Muscle of leg (tissue), 11 donors: Measurements from ENCODE around the gene USP48. TPM values are rescaled to one million over a fixed set of nuclear protein-coding genes. Genes with fewer than 3 reads are reported as not detected.

Source experiments
- DNase-seq: peaks from one replicate; pipeline ENCODE4 v3.0.0; 2013
- H3K27ac ChIP-seq: one replicate; pipeline ENCODE4 v1.5.1; 2013; ENCODE audit warnings: mild to moderate bottlenecking, low read length, control low read depth
- H3K27me3 ChIP-seq: one replicate; pipeline ENCODE4 v1.6.1; 2013; ENCODE audit warnings: low read length; ENCODE audit not compliant: control insufficient read depth, insufficient read depth
- H3K36me3 ChIP-seq: one replicate; pipeline ENCODE4 v1.6.1; 2013; ENCODE audit warnings: low read length; ENCODE audit not compliant: control insufficient read depth, insufficient read depth
- H3K4me1 ChIP-seq: one replicate; pipeline ENCODE4 v1.6.1; 2013; ENCODE audit warnings: low read length; ENCODE audit not compliant: control insufficient read depth, insufficient read depth
- H3K4me3 ChIP-seq: one replicate; pipeline ENCODE4 v1.5.1; 2013; ENCODE audit warnings: low read length, control low read depth
- H3K9me3 ChIP-seq: replicated peaks from 2 replicates; pipeline ENCODE4 v1.6.1; 2013; ENCODE audit warnings: low read depth, low read length; ENCODE audit not compliant: control insufficient read depth
- WGBS: methylation state at CpG from one replicate; pipeline ENCODE4 v1.1.5; 2013; ENCODE audit warnings: missing lambda C conversion rate; ENCODE audit not compliant: insufficient coverage; 5-methylcytosine and 5-hydroxymethylcytosine counted together
- polyA plus RNA-seq, 8 donors: library from polyadenylated mRNA; unstranded; fragments of 120-200 nt; gene quantifications; one replicate each; pipeline versions ENCODE4 v1.2.1 to v1.2.3, GENCODE V29; 2013; ENCODE audit warnings: inconsistent platforms in 1 of 8, low replicate concordance in 1 of 8; ENCODE audit not compliant: insufficient read length in 8 of 8, insufficient read depth in 1 of 8
- total RNA-seq: library from RNA; stranded (reverse); fragments of 120-200 nt; gene quantifications from one replicate; pipeline ENCODE4 v1.2.4, GENCODE V29; 2013

USP48 gene
- total and polyA plus RNA-seq, 9 donors, result 29.3 to 56.6 (median 43.3) TPM

- WGBS, result no CpG with 5 or more reads among the region's 1 CpG
- peaks cover 50% of the 10 kb centered on the region for H3K36me3 ChIP-seq
- no peaks in the 10 kb centered on the region for H3K4me1 ChIP-seq
- H3K9me3 ChIP-seq, result no peaks in the 10 kb centered on the region
- H3K27me3 ChIP-seq, result no peaks in the 10 kb centered on the region
- DNase-seq, result no peak
- no peak overlapping the region for H3K27ac ChIP-seq
- no peak overlapping the region for H3K4me3 ChIP-seq
Observed at GRCh38 chr1:21732664-21733063, 50.3 kb downstream of the USP48 start.

DNA sequence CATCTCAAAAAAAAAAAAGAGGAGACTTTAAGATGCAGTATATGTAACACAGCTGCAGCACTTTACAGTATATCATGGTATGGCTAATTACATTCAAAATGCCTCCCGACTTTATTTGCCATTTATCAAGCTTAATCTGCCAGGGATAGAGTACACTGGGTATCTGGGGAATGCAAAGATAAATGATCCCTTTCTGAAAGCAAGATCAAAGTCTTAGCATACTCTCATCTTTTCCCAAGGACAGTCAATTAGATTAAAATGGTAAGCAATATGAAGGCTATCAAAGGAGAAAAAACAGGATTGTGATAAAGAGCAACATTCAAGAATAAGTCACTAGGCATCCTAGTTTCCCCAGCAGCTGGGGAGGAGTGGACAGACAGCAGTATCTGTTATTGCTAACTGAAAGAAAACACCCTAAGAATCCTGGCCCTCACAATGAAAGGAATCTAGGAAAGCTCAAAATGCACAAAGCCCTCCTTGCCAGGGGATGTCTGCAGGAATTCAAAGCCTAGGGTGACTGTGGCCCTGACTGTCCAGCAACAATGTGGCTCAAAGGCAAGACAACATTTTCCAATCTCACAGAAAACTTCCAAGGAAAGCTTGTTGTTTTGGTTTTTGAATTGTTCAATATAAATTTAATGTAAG, 57.1 kb downstream of the USP48 start:
- H3K4me1 ChIP-seq, result no peaks in the 10 kb centered on the region
- no peak overlapping the region for H3K27ac ChIP-seq
- WGBS, result no CpG with 5 or more reads among the region's 1 CpG
- no peaks in the 10 kb centered on the region for H3K9me3 ChIP-seq
- peaks cover 24% of the 10 kb centered on the region for H3K36me3 ChIP-seq
- DNase-seq, result no peak
- H3K4me3 ChIP-seq, result no peak overlapping the region
- H3K27me3 ChIP-seq, result no peaks in the 10 kb centered on the region

DNA sequence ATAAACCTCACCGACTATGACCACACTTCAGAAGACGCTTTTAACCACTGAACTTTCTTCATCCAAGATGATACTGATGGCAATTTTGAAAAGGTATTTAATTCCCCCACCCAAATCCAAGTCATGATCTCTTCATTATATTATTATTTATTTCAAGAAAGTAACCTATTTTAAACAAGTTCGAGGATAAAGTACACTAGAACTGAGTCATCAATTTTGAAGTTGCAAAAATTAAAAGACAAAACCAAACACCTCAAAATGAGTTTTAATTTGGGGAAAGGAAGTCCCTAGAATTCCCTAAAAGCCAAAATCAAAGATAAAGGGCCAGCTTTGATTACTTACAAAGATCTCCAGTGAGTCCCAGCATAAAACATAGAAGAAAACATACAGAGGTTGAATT, 58.4 kb downstream of the USP48 start:
- H3K27me3 ChIP-seq, result no peaks in the 10 kb centered on the region
- no CpG with 5 or more reads among the region's 3 CpGs for WGBS
- no peak overlapping the region for H3K27ac ChIP-seq
- no peaks in the 10 kb centered on the region for H3K9me3 ChIP-seq
- no peaks in the 10 kb centered on the region for H3K4me1 ChIP-seq
- no peak overlapping the region for H3K4me3 ChIP-seq
- no peak for DNase-seq
- peaks cover 27% of the 10 kb centered on the region for H3K36me3 ChIP-seq

DNA sequence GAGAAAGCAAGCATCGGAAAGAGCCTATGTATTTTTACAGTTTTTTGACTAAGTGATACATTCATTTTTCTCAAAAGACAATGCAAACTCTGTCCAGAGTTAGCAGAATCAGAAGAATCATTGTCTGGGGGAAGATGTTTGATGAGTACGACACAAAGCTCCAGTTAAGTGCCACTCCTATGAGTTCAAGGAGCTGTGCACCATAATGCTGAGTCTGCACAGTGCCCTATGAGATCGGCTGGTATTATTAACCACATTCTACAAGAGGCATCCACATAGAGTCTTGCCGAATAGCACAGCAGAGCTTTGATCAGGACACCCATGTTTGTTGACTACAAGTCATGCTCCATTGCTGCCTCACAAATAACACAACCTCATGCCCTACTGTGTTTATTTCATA, 58.9 kb downstream of the USP48 start:
- Histone ChIP-seq H3K36me3 (peaks cover 27% of the 10 kb centered on the region), H3K27ac (no peak overlapping the region), H3K4me3 (no peak overlapping the region), H3K27me3 (no peaks in the 10 kb centered on the region), H3K9me3 (no peaks in the 10 kb centered on the region), H3K4me1 (no peaks in the 10 kb centered on the region)
- DNase-seq, result no peak
- no CpG with 5 or more reads among the region's 4 CpGs for WGBS

DNA sequence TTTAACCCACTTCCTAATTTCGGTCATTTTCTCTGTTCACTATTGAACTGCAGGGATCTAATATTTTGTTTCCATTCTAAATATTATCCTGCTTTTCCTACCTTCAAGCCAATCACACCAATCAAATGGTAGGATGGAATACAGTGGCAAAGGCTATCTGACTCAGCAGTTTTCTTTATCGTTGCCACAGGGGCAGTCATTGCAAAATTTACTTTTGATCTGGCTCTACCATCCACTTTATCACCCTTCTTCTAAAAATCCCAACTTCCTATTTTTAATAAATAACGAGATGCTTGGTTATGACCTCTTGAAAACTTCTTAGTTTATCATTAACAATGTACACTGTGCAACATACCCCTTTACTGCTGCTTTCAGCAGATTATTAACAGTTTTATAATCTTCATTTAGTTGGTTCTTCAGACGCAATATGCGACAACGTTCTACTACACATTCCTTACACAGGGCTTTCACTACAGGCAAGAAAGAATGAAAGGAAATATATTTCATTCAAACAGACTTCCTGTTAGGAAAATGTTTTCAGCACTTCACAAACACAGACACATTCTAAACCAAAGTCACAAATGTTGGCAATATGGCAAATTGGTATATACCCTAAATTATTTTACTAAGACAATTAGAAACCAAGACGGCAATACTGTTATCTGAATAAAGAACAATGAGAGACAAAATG, 61.5 kb downstream of the USP48 start:
- Histone ChIP-seq H3K9me3 (no peaks in the 10 kb centered on the region), H3K4me3 (no peak overlapping the region), H3K27me3 (no peaks in the 10 kb centered on the region), H3K4me1 (no peaks in the 10 kb centered on the region), H3K36me3 (peaks cover 31% of the 10 kb centered on the region), H3K27ac (no peak overlapping the region)
- WGBS, result 71% methylated on average over 1 of the region's 7 CpGs
- no peak for DNase-seq

DNA sequence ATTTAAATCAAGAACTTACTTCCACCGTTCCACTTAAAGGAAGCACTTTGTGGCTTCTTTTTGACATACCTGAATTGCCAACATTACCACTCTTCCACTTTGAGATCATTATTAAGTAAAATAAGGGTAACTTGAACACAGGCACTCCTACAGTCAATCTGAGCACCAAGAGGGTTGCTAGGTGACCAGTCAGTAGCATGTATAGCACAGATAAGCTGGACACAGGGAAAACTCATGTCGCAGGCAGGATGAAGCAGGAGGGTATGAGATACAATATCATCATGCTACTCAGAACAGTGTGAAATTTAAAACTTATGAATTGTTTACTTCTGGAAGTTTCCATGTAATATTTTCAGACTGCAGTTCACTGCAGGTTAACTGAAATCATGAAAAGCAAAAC, 66.8 kb downstream of the USP48 start:
- no peak overlapping the region for H3K4me3 ChIP-seq
- no peaks in the 10 kb centered on the region for H3K4me1 ChIP-seq
- H3K36me3 ChIP-seq, result peaks cover 41% of the 10 kb centered on the region
- H3K27ac ChIP-seq, result no peak overlapping the region
- DNase-seq, result no peak
- WGBS, result no CpG with 5 or more reads among the region's 2 CpGs
- no peaks in the 10 kb centered on the region for H3K9me3 ChIP-seq
- no peaks in the 10 kb centered on the region for H3K27me3 ChIP-seq

DNA sequence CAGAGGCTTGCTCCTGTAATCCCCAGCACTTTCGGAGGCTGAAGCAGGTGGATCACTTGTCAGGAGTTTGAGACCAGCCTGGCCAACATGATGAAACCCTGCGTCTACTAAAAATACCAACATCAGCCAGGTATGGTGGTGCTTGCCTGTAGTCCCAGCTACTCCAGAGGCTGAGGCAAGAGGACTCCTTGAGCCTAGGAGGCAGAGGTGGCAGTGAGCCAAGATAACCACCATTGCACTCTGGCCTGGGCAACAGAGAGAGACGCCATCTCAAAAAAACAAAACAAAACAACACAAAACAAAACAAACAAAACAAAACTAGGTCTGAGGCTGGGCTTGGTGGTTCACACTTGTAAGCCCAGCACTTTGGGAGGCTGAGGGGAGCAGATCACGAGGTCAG, 75.1 kb downstream of the USP48 start:
- DNase-seq, result no peak
- Histone ChIP-seq H3K27me3 (no peaks in the 10 kb centered on the region), H3K4me3 (no peak overlapping the region), H3K4me1 (no peaks in the 10 kb centered on the region), H3K27ac (no peak overlapping the region), H3K36me3 (peaks cover 32% of the 10 kb centered on the region), H3K9me3 (no peaks in the 10 kb centered on the region)
- 97% methylated on average over 3 of the region's 4 CpGs for WGBS

GRCh38 chr1:21707086-21707840, 75.7 kb downstream of the USP48 start:
- DNase-seq, result no peak
- no CpG with 5 or more reads among the region's 5 CpGs for WGBS
- no peaks in the 10 kb centered on the region for H3K27me3 ChIP-seq
- no peaks in the 10 kb centered on the region for H3K9me3 ChIP-seq
- H3K4me3 ChIP-seq, result no peak overlapping the region
- no peaks in the 10 kb centered on the region for H3K4me1 ChIP-seq
- H3K36me3 ChIP-seq, result peaks cover 36% of the 10 kb centered on the region
- no peak overlapping the region for H3K27ac ChIP-seq

DNA sequence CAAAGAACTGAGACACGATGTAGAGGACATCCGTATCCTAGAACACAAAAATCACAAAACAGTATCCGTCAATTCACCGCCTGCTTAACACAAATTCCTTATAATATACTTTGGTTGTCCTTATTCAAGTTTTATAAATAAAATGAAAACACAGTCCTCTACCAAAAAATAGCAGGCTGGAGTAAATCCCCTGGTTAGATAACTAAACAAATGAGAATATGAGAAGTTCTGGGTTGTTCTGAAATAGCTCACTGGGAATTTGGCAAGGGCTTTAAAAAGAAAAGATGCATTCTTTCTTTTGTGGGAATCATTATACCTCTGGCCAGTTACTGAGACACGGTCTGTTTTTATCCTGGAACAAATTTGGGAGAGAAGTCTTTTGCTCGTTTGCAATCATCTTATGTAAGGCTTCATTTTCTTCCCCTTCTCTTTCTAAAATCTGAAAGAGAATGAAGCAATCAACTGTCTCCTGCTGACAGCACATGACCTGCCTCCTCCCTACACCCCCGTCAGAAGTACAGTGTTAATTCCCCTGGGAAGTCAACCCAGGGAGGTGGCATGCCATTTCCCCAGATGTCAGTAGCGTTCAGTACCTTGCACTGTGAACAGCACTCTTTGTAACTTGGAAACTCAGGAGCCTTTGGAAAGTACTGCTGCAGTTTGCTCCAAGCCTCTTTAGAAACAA, 76.7 kb downstream of the USP48 start:
- Histone ChIP-seq H3K9me3 (no peaks in the 10 kb centered on the region), H3K27ac (no peak overlapping the region), H3K36me3 (peaks cover 38% of the 10 kb centered on the region), H3K27me3 (no peaks in the 10 kb centered on the region), H3K4me1 (no peaks in the 10 kb centered on the region), H3K4me3 (no peak overlapping the region)
- no peak for DNase-seq
- 34% methylated on average over 2 of the region's 8 CpGs for WGBS
